GM19043 (cell line): ENCODE measurements around the gene ADAMTSL1.

Experiments
- ATAC-seq: cut with Tn5 transposase; IDR thresholded peaks from one replicate; pipeline ENCODE4 v1.9.1; 2021; ENCODE audit warnings: low read depth; ENCODE audit not compliant: unreplicated experiment

Gene ADAMTSL1

DNA sequence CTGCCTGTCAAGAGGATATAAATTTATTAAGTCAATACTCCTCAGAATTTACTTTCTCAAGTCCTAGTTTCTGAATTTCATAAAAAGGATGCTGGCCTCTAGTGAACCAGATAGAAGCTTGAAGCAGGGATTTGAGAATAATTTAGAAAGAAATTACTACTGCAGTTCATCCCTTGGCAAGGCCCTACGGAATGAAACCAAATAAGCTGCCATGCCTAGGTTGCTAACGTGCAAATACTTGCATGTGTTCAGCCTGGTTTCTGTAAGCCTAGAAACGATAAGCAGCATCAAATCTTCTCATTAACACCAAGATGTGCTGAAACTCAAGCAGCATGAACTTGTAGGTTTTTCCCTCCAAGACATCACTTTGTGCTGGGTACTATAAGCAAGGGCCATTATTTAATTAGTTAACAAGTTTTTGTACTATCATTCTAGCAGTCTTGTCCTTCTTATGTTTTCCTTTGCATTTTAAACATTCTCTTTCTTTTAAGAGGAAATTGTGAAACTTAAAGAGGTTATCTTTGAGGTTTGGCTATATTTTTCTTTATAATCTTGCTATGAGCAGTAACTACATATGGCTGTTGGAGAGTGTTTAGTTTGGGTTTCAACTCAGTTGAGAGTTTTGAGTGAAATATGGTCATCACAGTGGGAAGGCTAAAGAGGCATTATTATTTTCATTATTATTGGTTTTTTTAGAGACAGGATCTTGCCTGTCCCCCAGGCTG lies 71.8 kb downstream of the ADAMTSL1 start:
- ATAC-seq: no peak

DNA sequence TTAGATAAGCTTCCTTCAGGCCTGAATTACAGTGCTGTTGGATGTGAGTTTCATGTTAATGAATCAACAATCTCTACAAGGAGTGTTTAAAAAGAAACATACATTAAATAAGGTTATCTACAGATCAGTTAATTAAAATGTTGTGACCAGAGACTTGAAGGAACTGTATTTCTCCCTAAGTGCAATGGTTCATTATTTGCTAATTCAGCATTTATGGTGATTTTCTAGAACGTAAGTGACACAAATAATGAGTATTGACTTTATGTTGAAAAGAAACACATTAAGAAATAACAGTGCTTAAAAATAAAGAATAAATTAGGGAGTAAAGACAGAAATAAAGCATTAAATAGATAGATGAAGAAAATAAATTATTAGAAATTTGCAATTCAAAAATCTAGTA lies 74.5 kb downstream of the ADAMTSL1 start:
- ATAC-seq: no peak

DNA sequence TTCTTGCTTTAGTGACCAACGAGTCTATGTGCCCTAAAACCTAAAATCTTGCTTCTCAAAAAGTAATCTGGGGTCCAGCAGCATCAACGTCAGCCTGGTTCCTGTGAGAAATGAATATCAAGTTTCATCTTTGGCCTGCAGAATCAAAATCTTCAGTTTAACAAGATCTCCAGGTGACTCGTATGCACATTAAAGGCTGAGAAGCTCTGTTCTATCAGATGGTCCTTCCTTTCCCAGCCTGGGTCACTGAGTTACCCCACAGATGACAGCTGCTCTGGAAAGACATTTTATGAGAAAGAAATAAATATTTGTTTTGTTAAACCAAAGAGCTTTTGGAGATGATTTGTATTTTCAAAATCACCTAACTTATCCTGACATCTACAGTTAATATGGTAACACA lies 75.8 kb downstream of the ADAMTSL1 start:
- no peak for ATAC-seq

DNA sequence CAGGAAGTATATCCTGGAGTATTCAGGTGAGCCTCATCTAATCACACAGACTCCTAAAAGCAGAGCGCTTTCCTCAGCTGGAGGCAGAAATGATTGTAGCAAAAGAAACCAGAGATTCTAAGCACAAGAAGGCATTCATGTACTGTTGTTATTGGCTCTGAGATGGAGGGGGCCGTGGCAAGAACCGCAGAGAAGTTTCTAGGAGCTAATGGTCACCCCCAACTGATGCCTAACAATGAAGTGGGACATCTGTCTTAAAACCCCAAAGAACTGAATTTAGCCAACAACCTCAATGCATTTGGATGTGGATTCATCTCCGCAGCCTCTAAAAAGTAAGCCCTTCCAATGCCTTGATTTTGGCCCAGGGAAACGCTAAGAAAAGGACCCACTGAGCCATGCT lies 76.3 kb downstream of the ADAMTSL1 start:
- ATAC-seq: no peak

DNA sequence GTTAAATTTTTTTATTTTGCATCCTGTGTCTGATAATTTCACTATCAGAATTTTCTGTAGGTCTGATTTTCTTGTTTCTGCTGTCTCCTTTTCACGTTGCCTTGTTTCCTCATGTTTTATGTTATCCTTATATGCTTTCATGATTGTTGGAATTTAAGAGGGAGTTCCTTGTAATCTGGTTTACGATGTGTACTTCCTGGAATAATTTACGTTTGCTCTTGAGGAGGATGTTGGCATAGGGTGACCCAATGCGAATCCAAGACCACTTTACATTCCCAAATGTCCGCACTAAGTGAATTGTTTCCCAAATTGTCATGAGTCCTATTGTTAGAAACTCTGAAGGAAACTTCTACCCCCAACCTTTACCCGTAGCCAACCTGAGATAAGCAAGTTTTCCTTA lies 80.3 kb downstream of the ADAMTSL1 start:
- no peak for ATAC-seq

- ATAC-seq: no peak
These were observed 81.3 kb downstream of the ADAMTSL1 start for GRCh38 chr9:18555105-18555883.

- ATAC-seq: no peak
These were observed 90.3 kb downstream of the ADAMTSL1 start for GRCh38 chr9:18564018-18564880.

DNA sequence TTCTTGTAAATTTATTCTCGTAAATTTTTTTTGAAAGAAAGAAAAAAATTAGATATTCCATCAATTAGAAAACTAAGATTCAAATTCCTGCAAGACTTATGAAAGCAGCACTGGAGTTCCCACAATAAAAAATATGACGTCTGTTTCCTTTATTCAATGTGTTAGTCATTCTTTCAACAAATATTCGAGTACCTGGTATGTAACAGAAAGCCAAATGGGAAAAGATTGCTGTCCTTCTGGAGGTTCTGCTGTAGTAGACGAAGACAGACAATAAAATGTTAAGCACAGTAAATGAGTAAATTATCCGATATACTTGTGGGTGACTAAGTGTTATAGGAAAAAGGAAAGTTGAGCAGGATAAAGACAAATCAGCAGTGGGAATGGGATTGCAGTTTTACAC lies 92.2 kb downstream of the ADAMTSL1 start:
- no peak for ATAC-seq

- ATAC-seq: no peak
These were observed 95.0 kb downstream of the ADAMTSL1 start for GRCh38 chr9:18568973-18569372.

- no peak for ATAC-seq
These were observed 96.1 kb downstream of the ADAMTSL1 start for GRCh38 chr9:18569941-18570630.

- no peak for ATAC-seq
These were observed 99.1 kb downstream of the ADAMTSL1 start for GRCh38 chr9:18573021-18573556.

DNA sequence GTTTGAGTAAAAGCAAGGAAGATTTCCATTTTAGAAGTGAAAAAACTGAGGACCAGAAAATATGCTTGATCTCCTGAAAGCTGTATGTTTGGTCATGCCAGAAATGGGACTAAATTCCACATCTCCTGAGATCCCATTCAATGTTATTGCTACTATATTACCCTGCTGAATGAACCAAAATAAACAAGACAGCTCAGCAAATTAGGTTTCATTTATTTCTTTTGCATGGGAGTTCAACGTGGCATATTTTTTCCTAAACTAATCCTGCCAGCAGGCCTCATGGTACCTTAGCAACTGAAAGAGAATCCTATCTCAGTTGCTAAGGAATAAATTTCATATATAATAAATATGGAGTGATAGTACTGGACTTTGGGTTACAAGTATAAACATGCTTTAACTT lies 101.7 kb downstream of the ADAMTSL1 start:
- no peak for ATAC-seq

GRCh38 chr9:18579536-18579935 lies 105.6 kb downstream of the ADAMTSL1 start:
- ATAC-seq: no peak

DNA sequence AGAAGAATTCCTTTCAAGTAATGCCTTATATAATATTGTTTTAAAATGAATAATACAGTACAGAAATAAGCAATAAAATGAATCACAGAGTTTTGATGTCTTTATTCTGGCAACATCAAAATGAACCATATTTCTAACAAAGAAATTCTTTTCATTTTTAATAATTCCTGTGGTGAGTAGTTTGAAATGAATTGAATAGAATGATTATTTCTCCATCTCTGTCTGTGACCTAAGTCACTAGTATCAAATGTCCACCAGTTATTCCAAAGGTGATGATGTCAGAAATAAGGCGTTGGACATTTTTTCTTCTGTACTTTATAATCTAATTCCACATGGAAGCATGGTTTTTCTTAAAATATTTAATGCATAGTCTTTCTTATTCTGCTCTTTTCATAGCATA lies 106.2 kb downstream of the ADAMTSL1 start:
- ATAC-seq: no peak

DNA sequence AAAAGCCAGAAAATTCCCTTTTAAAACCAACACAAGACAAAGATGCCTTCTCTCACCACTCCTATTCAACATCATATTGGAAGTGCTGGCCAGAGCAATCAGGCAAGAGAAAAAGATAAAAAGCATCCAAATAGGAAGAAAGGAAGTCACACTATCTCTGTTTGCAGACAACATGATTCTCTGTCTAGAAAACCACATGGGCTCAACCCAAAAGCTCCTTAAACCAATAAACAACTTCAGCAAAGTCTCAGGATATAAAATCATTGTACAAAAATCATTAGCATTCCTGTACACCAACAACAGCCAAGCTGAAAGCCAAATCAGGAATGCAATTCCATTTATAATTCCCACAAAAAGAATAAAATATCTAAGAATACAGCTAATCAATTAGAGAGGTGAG lies 112.0 kb downstream of the ADAMTSL1 start:
- ATAC-seq: no peak

GRCh38 chr9:18588002-18588401 lies 114.0 kb downstream of the ADAMTSL1 start:
- ATAC-seq: no peak

GRCh38 chr9:18591261-18591660 lies 117.3 kb downstream of the ADAMTSL1 start:
- no peak for ATAC-seq

GRCh38 chr9:18594837-18595236 lies 120.9 kb downstream of the ADAMTSL1 start:
- no peak for ATAC-seq

GRCh38 chr9:18595597-18595996 lies 121.6 kb downstream of the ADAMTSL1 start:
- no peak for ATAC-seq

- ATAC-seq: no peak
These were observed 123.0 kb downstream of the ADAMTSL1 start for GRCh38 chr9:18596920-18597319.
